Caco-2 (cell line): ENCODE measurements around the gene PSMC4. TPM values are rescaled to one million over a fixed set of nuclear protein-coding genes. Genes with fewer than 3 reads are reported as not detected.

Experiments
- BruUV-seq: library from RNA; stranded (reverse); fragments of 400-500 nt; replicated peaks from 2 replicates; lab custom pipeline; 2021; lab: Mats Ljungman, UMichigan
- CTCF ChIA-PET: fragments of 300-600 bp; sonication (Branson Sonifier 250); formaldehyde crosslinking; loops from one replicate; lab custom pipeline; 2022; ENCODE audit warnings: antibody characterized with exemption; lab: Charles Lee
- POLR2A ChIA-PET: fragments of 300-600 bp; sonication (Branson Sonifier 250); formaldehyde crosslinking; loops from one replicate; lab custom pipeline; 2022; ENCODE audit warnings: antibody characterized with exemption; lab: Charles Lee
- DNase-seq, 2 experiments: peaks; one replicate each; pipeline versions ENCODE4 v3.0.0 to v3.0.0-alpha.2; 2020 to 2022
- H3K27me3 ChIP-seq: replicated peaks from 2 replicates; pipeline ENCODE4 v1.6.0; 2011; ENCODE audit warnings: low read length; ENCODE audit not compliant: control insufficient read depth, insufficient read depth
- H3K36me3 ChIP-seq: 2 replicates; pipeline ENCODE4 v1.5.1; 2011; ENCODE audit warnings: low read length; ENCODE audit not compliant: control insufficient read depth, insufficient read depth
- H3K4me1 ChIP-seq: fragments of 250-450 bp; sonication (Bioruptor Pico); 2 replicates; pipeline ENCODE4 v1.5.1; 2020; ENCODE audit warnings: mild to moderate bottlenecking
- H3K4me3 ChIP-seq: 2 replicates; pipeline ENCODE4 v1.5.1; 2011; ENCODE audit warnings: low read depth, mild to moderate bottlenecking, control low read depth, low read length
- H3K9me3 ChIP-seq: fragments of 250-450 bp; sonication (Bioruptor Pico); 2 replicates; pipeline ENCODE4 v1.5.1; 2020; ENCODE audit warnings: mild to moderate bottlenecking, moderate library complexity
- H3K27ac Mint-ChIP-seq: one replicate; pipeline ENCODE4 v1.8.0; 2022; ENCODE audit warnings: mixed read lengths; ENCODE audit not compliant: unreplicated experiment
- H3K27me3 Mint-ChIP-seq: one replicate; pipeline ENCODE4 v1.8.0; 2022; ENCODE audit warnings: mixed read lengths; ENCODE audit not compliant: insufficient read depth, unreplicated experiment
- H3K36me3 Mint-ChIP-seq: one replicate; pipeline ENCODE4 v1.8.0; 2022; ENCODE audit warnings: mild to moderate bottlenecking, mixed read lengths; ENCODE audit not compliant: insufficient read depth, unreplicated experiment
- H3K4me1 Mint-ChIP-seq: one replicate; pipeline ENCODE4 v1.8.0; 2022; ENCODE audit warnings: low read depth, mixed read lengths; ENCODE audit not compliant: unreplicated experiment
- H3K4me3 Mint-ChIP-seq: one replicate; pipeline ENCODE4 v1.8.0; 2022; ENCODE audit warnings: mild to moderate bottlenecking, moderate library complexity, mixed read lengths; ENCODE audit not compliant: unreplicated experiment
- H3K9me3 Mint-ChIP-seq: one replicate; pipeline ENCODE4 v1.8.0; 2022; ENCODE audit warnings: mixed read lengths; ENCODE audit not compliant: unreplicated experiment
- CTCF ChIP-seq, 2 experiments: fragments of 200-600 bp in 1 of 2; IDR thresholded peaks; 1 replicate in 1 of 2; 2 replicates in 1 of 2; pipeline versions ENCODE4 v1.5.1 to v1.8.0; 2011 to 2022; ENCODE audit warnings: antibody characterized with exemption in 1 of 2, control low read depth in 1 of 2, inconsistent platforms in 1 of 2, low read depth in 1 of 2, low read length in 1 of 2, mild to moderate bottlenecking in 1 of 2, moderate library complexity in 1 of 2; ENCODE audit not compliant: insufficient read depth in 1 of 2, severe bottlenecking in 1 of 2, unreplicated experiment in 1 of 2
- intact Hi-C: fragments of 100-400 bp; cut with micrococcal nuclease; formaldehyde crosslinking; loops from one replicate; pipeline ENCODE4 v1.10.0; 2022; ENCODE audit not compliant: unreplicated experiment
- total RNA-seq: library from RNA; stranded (reverse); gene quantifications from 2 replicates; pipeline ENCODE4 v1.2.3, GENCODE V29; 2022

PSMC4 gene
- total RNA-seq, 1 experiment from 2014 or later: 183 TPM

GRCh38 chr19:40013991-40014390 lies 43.0 kb downstream of the PSMC4 start:
- no peaks in the 10 kb centered on the region for H3K4me1 ChIP-seq

GRCh38 chr19:40023969-40024368 lies 53.0 kb downstream of the PSMC4 start:
- intact Hi-C loops: no loop called here
- Histone ChIP-seq H3K36me3 (no peaks in the 10 kb centered on the region), H3K4me3 (no peak overlapping the region), H3K9me3 (peaks cover 38% of the 10 kb centered on the region), H3K27me3 (no peaks in the 10 kb centered on the region), H3K4me1 (no peaks in the 10 kb centered on the region)
- H3K4me1 Mint-ChIP-seq: no peaks in the 10 kb centered on the region
- H3K4me3 Mint-ChIP-seq: no peak overlapping the region
- ChIA-PET POLR2A (no interaction called here), CTCF (no interaction called here)
- peaks cover 68% of the 10 kb centered on the region for H3K9me3 Mint-ChIP-seq
- DNase-seq: no peak
- no TSS peak for BruUV-seq
- no peak overlapping the region for H3K27ac Mint-ChIP-seq
- no peaks in the 10 kb centered on the region for H3K27me3 Mint-ChIP-seq
- no peak for TF ChIP-seq CTCF (IDR thresholded peaks at IDR 0.05; ENCODE audit: insufficient read depth in 1 of 2, low read depth in 1 of 2, low read length in 1 of 2, severe bottlenecking in 1 of 2, unreplicated experiment in 1 of 2)
- peaks cover 6% of the 10 kb centered on the region for H3K36me3 Mint-ChIP-seq

More at GRCh38 chr19:40013991-40014390, 43.0 kb downstream of the PSMC4 start:
- intact Hi-C loops: no loop called here
- Mint-ChIP-seq H3K36me3 (no peaks in the 10 kb centered on the region), H3K4me1 (no peaks in the 10 kb centered on the region), H3K27ac (no peak overlapping the region), H3K27me3 (no peaks in the 10 kb centered on the region), H3K9me3 (peaks cover 51% of the 10 kb centered on the region), H3K4me3 (no peak overlapping the region)
- no peaks in the 10 kb centered on the region for H3K27me3 ChIP-seq
- TF ChIP-seq CTCF (IDR thresholded peaks at IDR 0.05; ENCODE audit: insufficient read depth in 1 of 2, low read depth in 1 of 2, low read length in 1 of 2, severe bottlenecking in 1 of 2, unreplicated experiment in 1 of 2): no peak
- H3K36me3 ChIP-seq: no peaks in the 10 kb centered on the region
- BruUV-seq: no TSS peak
- H3K4me3 ChIP-seq: no peak overlapping the region
- ChIA-PET CTCF (no interaction called here), POLR2A (no interaction called here)
- H3K9me3 ChIP-seq: peaks cover 52% of the 10 kb centered on the region
- no peak for DNase-seq

- Histone ChIP-seq H3K4me3 (no peak overlapping the region), H3K27me3 (no peaks in the 10 kb centered on the region), H3K4me1 (no peaks in the 10 kb centered on the region), H3K9me3 (peaks cover 36% of the 10 kb centered on the region), H3K36me3 (no peaks in the 10 kb centered on the region)
- H3K36me3 Mint-ChIP-seq: peaks cover 6% of the 10 kb centered on the region
- TF ChIP-seq CTCF (IDR thresholded peaks at IDR 0.05; ENCODE audit: insufficient read depth in 1 of 2, low read depth in 1 of 2, low read length in 1 of 2, severe bottlenecking in 1 of 2, unreplicated experiment in 1 of 2): no peak
- H3K4me3 Mint-ChIP-seq: no peak overlapping the region
- no peaks in the 10 kb centered on the region for H3K4me1 Mint-ChIP-seq
- intact Hi-C loops: no loop called here
- H3K27ac Mint-ChIP-seq: no peak overlapping the region
- H3K27me3 Mint-ChIP-seq: no peaks in the 10 kb centered on the region
- ChIA-PET CTCF (no interaction called here), POLR2A (no interaction called here)
- H3K9me3 Mint-ChIP-seq: peaks cover 77% of the 10 kb centered on the region
- BruUV-seq: no TSS peak
- DNase-seq: no peak
These were observed 55.1 kb downstream of the PSMC4 start for GRCh38 chr19:40025938-40026596.
